Measurements from ENCODE around the gene LARP4B.

DNA sequence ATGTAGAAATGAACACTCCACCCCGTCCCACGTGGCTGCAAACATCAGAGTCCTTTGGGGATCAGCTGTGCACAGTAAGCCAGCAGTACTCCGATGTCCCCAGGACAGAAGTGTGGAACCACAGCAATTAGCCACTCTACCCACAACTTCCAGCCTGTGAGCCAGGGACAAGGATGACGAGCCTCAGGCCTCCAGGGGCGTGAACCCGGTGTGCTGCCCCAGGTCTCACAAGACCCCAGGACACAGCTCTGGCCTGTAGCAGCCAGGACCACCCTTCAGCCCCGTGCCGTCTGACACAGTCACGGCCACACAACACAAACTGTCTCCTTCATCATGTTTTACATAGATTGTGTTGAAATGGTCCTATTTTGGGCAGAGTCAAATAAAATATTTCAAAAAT lies 129.0 kb downstream of the LARP4B start:
- TF ChIP-seq, protein P1, sequence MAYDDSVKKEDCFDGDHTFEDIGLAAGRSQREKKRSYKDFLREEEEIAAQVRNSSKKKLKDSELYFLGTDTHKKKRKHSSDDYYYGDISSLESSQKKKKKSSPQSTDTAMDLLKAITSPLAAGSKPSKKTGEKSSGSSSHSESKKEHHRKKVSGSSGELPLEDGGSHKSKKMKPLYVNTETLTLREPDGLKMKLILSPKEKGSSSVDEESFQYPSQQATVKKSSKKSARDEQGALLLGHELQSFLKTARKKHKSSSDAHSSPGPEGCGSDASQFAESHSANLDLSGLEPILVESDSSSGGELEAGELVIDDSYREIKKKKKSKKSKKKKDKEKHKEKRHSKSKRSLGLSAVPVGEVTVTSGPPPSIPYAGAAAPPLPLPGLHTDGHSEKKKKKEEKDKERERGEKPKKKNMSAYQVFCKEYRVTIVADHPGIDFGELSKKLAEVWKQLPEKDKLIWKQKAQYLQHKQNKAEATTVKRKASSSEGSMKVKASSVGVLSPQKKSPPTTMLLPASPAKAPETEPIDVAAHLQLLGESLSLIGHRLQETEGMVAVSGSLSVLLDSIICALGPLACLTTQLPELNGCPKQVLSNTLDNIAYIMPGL (CRISPR knock-in tag; IDR thresholded peaks at IDR 0.05; ENCODE audit: borderline replicate concordance) = no peak
- TF ChIP-seq CHD4 (IDR thresholded peaks at IDR 0.05; ENCODE audit: borderline replicate concordance) (no peak), CHD2 (IDR thresholded peaks at IDR 0.05; ENCODE audit: low read length, partially characterized antibody) (no peak), JUN (IDR thresholded peaks at IDR 0.05) (no peak), RAD21 (conservative IDR thresholded peaks at IDR 0.05 in 1 of 2, IDR thresholded peaks at IDR 0.05 in 1 of 2) (no peak), EP300 (IDR thresholded peaks at IDR 0.05) (no peak), POLR2A (IDR thresholded peaks at IDR 0.05; ENCODE audit: low read length) (no peak), SREBF2 (IDR thresholded peaks at IDR 0.05) (no peak)
- TF ChIP-seq, protein P2, sequence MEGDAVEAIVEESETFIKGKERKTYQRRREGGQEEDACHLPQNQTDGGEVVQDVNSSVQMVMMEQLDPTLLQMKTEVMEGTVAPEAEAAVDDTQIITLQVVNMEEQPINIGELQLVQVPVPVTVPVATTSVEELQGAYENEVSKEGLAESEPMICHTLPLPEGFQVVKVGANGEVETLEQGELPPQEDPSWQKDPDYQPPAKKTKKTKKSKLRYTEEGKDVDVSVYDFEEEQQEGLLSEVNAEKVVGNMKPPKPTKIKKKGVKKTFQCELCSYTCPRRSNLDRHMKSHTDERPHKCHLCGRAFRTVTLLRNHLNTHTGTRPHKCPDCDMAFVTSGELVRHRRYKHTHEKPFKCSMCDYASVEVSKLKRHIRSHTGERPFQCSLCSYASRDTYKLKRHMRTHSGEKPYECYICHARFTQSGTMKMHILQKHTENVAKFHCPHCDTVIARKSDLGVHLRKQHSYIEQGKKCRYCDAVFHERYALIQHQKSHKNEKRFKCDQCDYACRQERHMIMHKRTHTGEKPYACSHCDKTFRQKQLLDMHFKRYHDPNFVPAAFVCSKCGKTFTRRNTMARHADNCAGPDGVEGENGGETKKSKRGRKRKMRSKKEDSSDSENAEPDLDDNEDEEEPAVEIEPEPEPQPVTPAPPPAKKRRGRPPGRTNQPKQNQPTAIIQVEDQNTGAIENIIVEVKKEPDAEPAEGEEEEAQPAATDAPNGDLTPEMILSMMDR (IDR thresholded peaks at IDR 0.05) = no peak
- TF ChIP-seq, protein P3, sequence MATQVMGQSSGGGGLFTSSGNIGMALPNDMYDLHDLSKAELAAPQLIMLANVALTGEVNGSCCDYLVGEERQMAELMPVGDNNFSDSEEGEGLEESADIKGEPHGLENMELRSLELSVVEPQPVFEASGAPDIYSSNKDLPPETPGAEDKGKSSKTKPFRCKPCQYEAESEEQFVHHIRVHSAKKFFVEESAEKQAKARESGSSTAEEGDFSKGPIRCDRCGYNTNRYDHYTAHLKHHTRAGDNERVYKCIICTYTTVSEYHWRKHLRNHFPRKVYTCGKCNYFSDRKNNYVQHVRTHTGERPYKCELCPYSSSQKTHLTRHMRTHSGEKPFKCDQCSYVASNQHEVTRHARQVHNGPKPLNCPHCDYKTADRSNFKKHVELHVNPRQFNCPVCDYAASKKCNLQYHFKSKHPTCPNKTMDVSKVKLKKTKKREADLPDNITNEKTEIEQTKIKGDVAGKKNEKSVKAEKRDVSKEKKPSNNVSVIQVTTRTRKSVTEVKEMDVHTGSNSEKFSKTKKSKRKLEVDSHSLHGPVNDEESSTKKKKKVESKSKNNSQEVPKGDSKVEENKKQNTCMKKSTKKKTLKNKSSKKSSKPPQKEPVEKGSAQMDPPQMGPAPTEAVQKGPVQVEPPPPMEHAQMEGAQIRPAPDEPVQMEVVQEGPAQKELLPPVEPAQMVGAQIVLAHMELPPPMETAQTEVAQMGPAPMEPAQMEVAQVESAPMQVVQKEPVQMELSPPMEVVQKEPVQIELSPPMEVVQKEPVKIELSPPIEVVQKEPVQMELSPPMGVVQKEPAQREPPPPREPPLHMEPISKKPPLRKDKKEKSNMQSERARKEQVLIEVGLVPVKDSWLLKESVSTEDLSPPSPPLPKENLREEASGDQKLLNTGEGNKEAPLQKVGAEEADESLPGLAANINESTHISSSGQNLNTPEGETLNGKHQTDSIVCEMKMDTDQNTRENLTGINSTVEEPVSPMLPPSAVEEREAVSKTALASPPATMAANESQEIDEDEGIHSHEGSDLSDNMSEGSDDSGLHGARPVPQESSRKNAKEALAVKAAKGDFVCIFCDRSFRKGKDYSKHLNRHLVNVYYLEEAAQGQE (IDR thresholded peaks at IDR 0.05) = no peak
- TF ChIP-seq, protein P4, sequence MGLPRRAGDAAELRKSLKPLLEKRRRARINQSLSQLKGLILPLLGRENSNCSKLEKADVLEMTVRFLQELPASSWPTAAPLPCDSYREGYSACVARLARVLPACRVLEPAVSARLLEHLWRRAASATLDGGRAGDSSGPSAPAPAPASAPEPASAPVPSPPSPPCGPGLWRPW (IDR thresholded peaks at IDR 0.05) = no peak
- TF ChIP-seq, protein P5, sequence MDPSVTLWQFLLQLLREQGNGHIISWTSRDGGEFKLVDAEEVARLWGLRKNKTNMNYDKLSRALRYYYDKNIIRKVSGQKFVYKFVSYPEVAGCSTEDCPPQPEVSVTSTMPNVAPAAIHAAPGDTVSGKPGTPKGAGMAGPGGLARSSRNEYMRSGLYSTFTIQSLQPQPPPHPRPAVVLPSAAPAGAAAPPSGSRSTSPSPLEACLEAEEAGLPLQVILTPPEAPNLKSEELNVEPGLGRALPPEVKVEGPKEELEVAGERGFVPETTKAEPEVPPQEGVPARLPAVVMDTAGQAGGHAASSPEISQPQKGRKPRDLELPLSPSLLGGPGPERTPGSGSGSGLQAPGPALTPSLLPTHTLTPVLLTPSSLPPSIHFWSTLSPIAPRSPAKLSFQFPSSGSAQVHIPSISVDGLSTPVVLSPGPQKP (IDR thresholded peaks at IDR 0.05; ENCODE audit: low read depth, low read length) = no peak

Measured in A549 (cell line).